ENCODE data around the gene TPK1. TPM values are rescaled to one million over a fixed set of nuclear protein-coding genes. Genes with fewer than 3 reads are reported as not detected.

TPK1 gene
- total and polyA plus RNA-seq, 2 of the 13 experiments (the other 11 are each of a cell fraction or from before 2014, with no cell fraction given): 1.0 to 1.2 TPM

- CTCF ChIA-PET (ENCODE audit: low intra/inter-chr PET ratio, low total read pairs): no interaction called here
- DNase-seq (ENCODE audit: low spot score): no peak
- H3K36me3 ChIP-seq (replicated peaks in 1 of 2; ENCODE audit: control insufficient read depth in 1 of 2, insufficient read depth in 2 of 2, low read length in 2 of 2): no peaks in the 10 kb centered on the region
Observed at GRCh38 chr7:144777005-144777839, 58.6 kb downstream of the TPK1 start.

More at GRCh38 chr7:144777005-144777839, 58.6 kb downstream of the TPK1 start:
- no peak for TF ChIP-seq ZNF704 (CRISPR knock-in tag; IDR thresholded peaks at IDR 0.05; ENCODE audit: borderline replicate concordance)
- no peak for TF ChIP-seq DMTF1 (CRISPR knock-in tag; IDR thresholded peaks at IDR 0.05)
- TF ChIP-seq PBX2 (CRISPR knock-in tag; IDR thresholded peaks at IDR 0.05): no peak
- TF ChIP-seq ZBTB20 (CRISPR knock-in tag; IDR thresholded peaks at IDR 0.05; ENCODE audit: borderline replicate concordance, low read depth): no peak
- TF ChIP-seq TRIM24 (CRISPR knock-in tag; IDR thresholded peaks at IDR 0.05): no peak
- no peak for TF ChIP-seq ZNF713 (CRISPR knock-in tag; IDR thresholded peaks at IDR 0.05)
- ATAC-seq (no peak), FAIRE-seq (no peak)
- POLR2A ChIA-PET: no interaction called here
- Histone ChIP-seq H3K9me3 (ENCODE audit: low read length) (no peaks in the 10 kb centered on the region), H3K4me3 (replicated peaks in 1 of 3; ENCODE audit: insufficient read depth in 1 of 3, low read depth in 2 of 3, low read length in 3 of 3) (no peak overlapping the region), H3K4me2 (ENCODE audit: low read depth, low read length) (no peak overlapping the region), H2AFZ (ENCODE audit: low read length) (no peak overlapping the region), H4K20me1 (ENCODE audit: insufficient read depth, low read length) (no peaks in the 10 kb centered on the region), H3K4me1 (ENCODE audit: insufficient read depth, low read length) (no peaks in the 10 kb centered on the region), H3K27ac (ENCODE audit: extremely low read length, insufficient read depth, low read length) (no peak overlapping the region), H3K27me3 (ENCODE audit: control insufficient read depth in 1 of 2, insufficient read depth in 2 of 2, low read length in 2 of 2) (no peaks in the 10 kb centered on the region), H3K9ac (ENCODE audit: insufficient read depth, low read depth, low read length) (no peak overlapping the region), H3K79me2 (ENCODE audit: insufficient read depth, low read length) (no peaks in the 10 kb centered on the region)
- 4% methylated on average over 3 of the region's 3 CpGs for whole genome bisulfite sequencing (ENCODE audit: low lambda C conversion rate)
- intact Hi-C loops (cut with micrococcal nuclease; ENCODE audit: unreplicated experiment): no loop called here
- in situ Hi-C loops (cut with HindIII; ENCODE audit: extremely low pct_ligation_motif_present, low pct_unique_long_range_greater_than_20kb): no loop called here
- BruUV-seq (replicated peaks): no TSS peak

All from HepG2 (cell line).